ENCODE data around the gene ST6GALNAC4. TPM values are rescaled to one million over a fixed set of nuclear protein-coding genes. Genes with fewer than 3 reads are reported as not detected.
A peak's percentile ranks its signal among the peaks of the same experiment; 100 is the strongest.

ST6GALNAC4 gene
- total RNA-seq, 1 donor from 2014 or later: 50.0 TPM

DNA sequence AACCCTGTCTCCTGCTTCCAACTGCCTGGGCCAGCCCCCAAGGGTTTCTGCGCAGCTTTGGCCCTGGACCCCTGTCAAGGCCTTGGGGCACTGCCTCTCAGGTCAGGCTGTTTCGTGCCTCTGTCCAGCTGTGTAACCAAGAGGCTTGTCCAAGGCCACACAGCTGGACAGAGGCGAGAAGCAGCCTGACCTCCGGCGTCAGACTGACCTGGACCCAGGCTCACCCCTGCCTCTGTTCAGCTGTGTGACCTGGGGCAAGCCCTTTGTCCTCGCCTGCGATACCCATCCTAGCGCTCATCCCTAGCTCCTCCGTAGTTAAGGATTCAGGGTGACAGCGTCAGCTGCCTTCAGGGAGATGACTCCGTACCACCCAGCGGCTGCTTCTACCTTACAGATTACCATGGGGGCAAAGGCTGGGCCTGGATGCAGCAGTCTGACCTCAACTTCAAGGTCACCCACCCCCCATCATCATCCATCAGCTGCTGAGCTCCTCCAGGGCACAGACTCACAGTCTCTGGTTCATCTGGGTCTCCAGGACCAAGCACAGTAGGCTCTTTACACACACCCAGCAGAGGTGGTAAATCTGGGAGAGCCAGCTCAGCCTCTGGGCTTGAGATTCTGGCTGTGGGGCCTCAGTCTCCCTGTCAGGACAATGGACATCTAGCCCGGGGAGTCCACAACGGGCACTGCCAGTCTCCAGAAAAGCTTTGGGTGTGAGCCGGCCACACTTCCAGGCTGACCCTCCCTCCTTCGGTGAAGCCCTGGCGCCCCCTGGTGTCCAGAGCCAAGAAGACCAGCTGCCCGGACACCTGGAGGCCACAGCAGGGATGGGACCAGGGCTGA lies 47.3 kb downstream of the ST6GALNAC4 start:
- peak; percentile 93 for DNase-seq

GRCh38 chr9:127868278-127868902 lies 48.5 kb downstream of the ST6GALNAC4 start:
- no peak for DNase-seq

DNA sequence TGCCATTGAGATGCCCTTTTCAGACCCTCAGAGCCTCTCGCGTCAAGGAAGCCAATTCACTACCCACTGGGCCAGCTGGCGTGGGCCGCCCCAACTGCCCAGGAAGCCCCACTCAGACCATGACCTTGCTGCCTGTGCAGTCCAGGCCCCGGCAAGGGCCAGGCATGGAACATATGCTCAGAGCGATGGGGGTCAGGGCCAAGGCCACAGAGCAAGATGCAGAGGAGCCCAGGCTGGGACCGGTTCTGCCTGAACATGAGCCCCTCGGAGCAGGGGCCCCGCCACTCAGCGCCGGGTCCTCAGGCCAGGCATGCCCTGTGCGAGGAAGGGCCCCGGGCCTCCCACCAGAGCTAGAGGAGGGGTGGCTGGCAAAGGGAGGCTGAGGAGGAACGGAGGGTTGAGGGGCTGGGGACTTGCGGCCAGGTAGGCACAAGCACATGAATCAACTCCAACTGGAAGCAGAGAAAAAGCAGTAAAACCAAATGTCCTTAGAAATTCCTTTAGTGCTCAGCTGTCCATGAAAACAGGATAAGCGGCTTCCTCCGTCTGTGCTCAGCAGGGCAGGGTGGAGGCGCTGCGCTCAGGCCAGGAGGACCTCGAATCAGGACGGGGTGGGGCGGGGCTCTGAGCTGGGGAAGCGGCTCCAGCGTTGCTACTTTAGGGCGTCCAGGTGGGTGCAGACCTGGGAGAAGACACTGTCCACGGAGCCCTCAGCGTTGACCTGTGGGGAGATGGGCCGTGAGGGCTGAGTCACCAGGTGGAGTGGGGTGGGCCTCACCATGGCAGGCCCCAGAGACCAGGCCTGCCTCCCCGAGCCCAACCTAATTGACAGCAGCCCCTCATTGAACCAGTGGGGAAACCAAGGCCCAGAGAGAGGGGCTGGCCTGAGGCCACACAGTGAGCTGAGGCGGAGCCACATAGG lies 49.2 kb downstream of the ST6GALNAC4 start:
- peak; percentile 80 for DNase-seq

DNA sequence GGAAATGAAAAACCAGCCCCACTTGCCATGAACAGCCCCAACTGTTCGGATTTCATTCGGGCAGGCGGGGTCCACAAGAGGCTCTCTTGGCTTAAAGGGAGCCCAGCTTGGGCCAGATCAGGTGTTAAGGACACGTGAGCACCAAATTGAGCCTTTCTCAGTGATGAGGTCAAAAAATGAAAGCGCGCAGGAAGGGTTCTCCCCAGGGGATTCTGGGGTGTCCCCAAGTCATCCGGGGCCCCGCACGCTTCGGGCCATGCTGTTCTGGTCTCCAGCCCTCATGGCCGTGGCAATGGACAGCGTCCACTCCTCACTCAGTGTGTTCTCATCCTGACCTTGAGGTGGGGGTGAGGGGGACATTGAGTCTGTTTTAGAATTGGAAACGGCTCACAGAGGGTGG lies 50.3 kb downstream of the ST6GALNAC4 start:
- no peak for DNase-seq

DNA sequence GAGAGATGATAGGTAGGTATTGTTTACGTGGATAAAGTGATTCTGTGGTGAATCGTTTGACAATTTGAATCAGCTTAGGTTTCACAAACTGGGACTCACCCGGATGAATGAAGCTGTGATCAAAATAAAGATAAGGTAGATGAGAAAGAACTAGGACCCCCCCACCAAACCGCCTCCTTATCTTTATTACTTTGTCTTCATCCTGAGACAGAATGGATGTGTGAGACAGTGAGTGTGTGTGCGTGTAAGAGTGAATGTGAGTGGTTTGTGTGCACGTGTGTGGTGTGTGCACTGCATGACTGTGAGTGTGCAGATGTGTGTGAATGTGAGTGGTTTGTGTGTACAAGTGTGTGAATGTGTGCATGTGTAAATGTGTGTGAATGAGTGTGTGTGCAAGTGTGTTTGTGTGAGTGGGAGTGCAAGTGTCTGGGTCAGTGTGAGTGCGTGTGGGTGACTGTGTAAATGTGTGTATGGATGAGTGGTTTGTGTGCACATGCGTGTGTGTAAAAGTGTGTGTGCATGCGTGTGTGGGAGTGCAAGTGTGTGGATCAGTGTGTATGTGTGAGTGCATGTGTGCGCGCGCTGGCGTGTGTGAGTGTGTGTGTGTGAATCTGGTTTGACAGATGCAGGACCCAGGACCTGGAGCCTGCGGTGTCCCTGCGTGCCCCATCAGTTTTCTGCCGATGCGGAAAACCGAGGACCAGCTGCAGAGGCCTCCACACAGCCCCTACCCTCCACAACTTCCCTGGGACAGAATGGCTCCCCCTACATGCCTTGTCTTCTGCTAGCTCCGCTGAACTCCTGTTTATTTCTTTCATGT lies 51.0 kb downstream of the ST6GALNAC4 start:
- DNase-seq: no peak

DNA sequence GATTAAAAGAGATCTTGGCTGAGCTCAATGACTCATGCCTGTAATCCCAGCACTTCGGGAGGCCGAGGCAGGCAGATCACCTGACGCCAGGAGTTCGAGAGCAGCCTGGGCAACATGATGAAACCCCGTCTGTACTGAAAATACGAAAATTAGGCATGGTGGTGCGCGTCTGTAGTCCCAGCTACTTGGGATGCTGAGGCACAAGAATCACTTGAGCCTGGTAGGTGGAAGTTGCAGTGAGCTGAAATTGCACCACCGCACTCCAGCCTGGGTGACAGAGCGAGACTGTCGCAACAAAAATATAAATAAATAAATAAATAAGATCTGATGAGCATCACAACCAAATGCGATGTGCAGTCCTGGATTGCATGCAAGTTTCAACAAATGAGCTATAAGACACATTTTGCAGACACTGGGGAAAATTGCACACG lies 53.6 kb downstream of the ST6GALNAC4 start:
- DNase-seq: no peak

DNA sequence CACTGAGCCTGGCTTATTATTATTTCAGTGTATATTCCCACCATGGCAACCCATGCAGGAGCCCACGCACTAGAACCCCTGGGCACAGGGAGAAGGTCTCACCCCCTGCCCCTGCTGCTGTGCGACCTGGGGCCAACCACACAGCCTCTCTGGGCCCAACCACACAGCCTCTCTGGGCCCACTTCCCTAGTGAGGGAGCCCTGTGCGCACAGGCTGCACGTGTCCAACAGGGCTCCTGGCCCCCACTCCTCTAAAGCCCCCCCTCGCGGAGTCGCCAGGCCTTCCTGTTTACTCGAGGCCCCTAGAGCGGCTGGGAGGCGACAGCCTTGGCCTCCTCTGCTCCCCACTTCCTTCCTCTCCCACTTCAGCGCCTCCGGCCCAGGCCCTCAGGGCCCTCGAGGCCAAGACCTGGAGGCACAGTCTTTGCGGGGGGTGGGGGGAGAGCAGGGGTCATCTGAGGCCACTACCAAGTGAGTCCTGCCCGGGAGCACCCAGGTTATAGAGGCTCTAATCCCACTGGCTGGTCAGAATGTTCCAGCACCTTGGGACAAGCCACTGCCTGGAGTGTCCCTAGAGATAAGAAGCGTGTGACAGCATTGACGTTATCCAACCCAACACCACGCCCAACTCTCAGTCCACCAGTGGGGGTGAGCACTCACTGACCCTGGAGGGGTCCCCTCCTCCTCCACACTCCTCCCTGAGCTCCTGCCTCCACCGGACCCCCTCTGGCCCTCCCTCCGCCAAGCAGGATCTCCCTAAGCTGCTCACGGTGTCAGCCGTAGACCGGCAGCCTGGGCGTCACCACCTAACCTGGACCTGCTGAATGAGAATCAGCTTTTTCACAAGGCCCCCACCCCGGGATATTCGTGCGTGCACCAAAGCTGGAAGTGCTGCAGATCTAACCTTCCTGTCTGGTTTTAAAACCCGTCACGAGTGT lies 54.5 kb downstream of the ST6GALNAC4 start:
- peak; percentile 74 for DNase-seq

DNA sequence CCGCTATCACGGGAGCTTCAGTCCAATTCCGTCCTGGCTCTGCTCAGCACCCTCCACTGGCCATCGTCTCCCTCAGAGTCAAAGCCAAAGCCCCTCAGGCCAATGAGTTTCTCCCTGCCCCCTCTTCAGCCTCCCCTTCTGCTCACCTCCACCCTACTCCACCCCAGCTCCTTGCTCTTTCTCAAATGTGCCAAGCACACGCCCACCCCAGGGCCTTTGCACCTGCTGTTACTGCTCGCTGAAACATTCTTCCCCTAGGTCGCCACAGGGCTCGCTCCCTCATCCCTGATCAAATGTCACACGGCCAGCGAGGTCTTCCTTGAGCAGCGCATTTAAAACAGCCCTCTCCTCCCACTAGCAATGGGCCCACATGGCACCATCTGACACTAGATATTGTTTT lies 56.1 kb downstream of the ST6GALNAC4 start:
- no peak for DNase-seq

DNA sequence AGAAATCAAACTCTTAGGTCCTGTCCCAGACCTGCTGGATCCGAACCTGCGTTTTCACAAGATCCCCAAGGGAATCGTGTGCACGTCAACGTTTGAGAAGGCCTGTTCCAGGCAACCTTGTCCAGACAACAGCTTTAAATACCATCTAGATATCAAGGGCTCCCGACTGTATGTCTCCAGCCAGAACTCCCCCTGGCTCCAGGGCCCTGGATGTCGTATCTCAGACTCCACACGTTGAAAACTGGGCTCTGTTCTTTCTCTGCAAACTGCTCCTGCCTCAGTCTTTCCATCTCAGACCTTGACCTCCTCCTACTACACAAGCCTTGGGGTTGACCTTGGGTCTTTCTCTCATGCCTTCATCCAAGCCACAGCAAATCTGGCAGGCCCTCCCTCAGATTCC lies 56.6 kb downstream of the ST6GALNAC4 start:
- DNase-seq: no peak

- peak; percentile 74 for DNase-seq
These were observed 58.8 kb downstream of the ST6GALNAC4 start for GRCh38 chr9:127858041-127858512.

Other genes starting within 250 kb of the ST6GALNAC4 start
- gene CFAP157, start 210.1 kb downstream of the ST6GALNAC4 start, total RNA-seq: not detected in 2 replicates
- gene PTRH1, start 201.4 kb downstream of the ST6GALNAC4 start, total RNA-seq: 22.3 and 24.7 TPM in 2 replicates
- gene TTC16, start 201.0 kb downstream of the ST6GALNAC4 start, total RNA-seq: not detected in 2 replicates
- 7.7 and 13.2 TPM in 2 replicates for gene TOR2A, start 181.7 kb downstream of the ST6GALNAC4 start, total RNA-seq
- gene SH2D3C, start 138.4 kb downstream of the ST6GALNAC4 start, total RNA-seq: 77.8 and 95.6 TPM in 2 replicates
- gene CDK9, start 131.0 kb downstream of the ST6GALNAC4 start, total RNA-seq: 102 and 116 TPM in 2 replicates
- gene FPGS, start 114.2 kb downstream of the ST6GALNAC4 start, total RNA-seq: 64.2 and 93.8 TPM in 2 replicates
- 84.2 and 165 TPM in 2 replicates for gene ENG, start 62.4 kb downstream of the ST6GALNAC4 start, total RNA-seq
- gene AK1, start 39.4 kb downstream of the ST6GALNAC4 start, total RNA-seq: 22.0 and 42.2 TPM in 2 replicates
- 33.2 and 44.8 TPM in 2 replicates for gene ST6GALNAC6, start 17.4 kb downstream of the ST6GALNAC4 start, total RNA-seq
- 0.51 and 0.70 TPM in 2 replicates for gene PIP5KL1, start 13.7 kb upstream of the ST6GALNAC4 start, total RNA-seq
- gene DPM2, start 20.8 kb upstream of the ST6GALNAC4 start, total RNA-seq: 8.5 and 9.9 TPM in 2 replicates
- 8.3 and 34.4 TPM in 2 replicates for gene EEIG1, start 63.9 kb upstream of the ST6GALNAC4 start, total RNA-seq
- gene NAIF1, start 150.3 kb upstream of the ST6GALNAC4 start, total RNA-seq: 12.8 and 13.8 TPM in 2 replicates
- 34.1 and 64.7 TPM in 2 replicates for gene SLC25A25, start 151.2 kb upstream of the ST6GALNAC4 start, total RNA-seq
- gene PTGES2, start 210.7 kb upstream of the ST6GALNAC4 start, total RNA-seq: 52.8 and 87.3 TPM in 2 replicates
- 0.14 TPM in 1 of 2 replicates, not detected in the other for gene LCN2, start 232.4 kb upstream of the ST6GALNAC4 start, total RNA-seq
- gene BBLN, start 243.2 kb upstream of the ST6GALNAC4 start, total RNA-seq: 47.4 and 77.1 TPM in 2 replicates

All from dermis blood vessel endothelial cell (primary cell).